CD14-positive monocyte (primary cell): ENCODE measurements around the gene IWS1. TPM values are rescaled to one million over a fixed set of nuclear protein-coding genes. Genes with fewer than 3 reads are reported as not detected.

Experiments
- DNase-seq, 3 donors: peaks; one replicate each; pipeline ENCODE4 v3.0.0-alpha.2; 2011 to 2022
- H2AFZ ChIP-seq: 2 replicates; pipeline ENCODE4 v1.6.0; 2012; ENCODE audit warnings: mild to moderate bottlenecking, low read depth, low read length, inconsistent platforms; ENCODE audit not compliant: insufficient read depth, poor library complexity, severe bottlenecking
- H3K27ac ChIP-seq, 2 donors: 1 replicate in 1 of 2; 2 replicates in 1 of 2; pipeline ENCODE4 v1.5.1; 2012 to 2013; ENCODE audit warnings: low read length in 2 of 2, control low read depth in 1 of 2, inconsistent platforms in 1 of 2, low read depth in 1 of 2, mild to moderate bottlenecking in 1 of 2
- H3K27me3 ChIP-seq, 2 donors: one replicate each; pipeline versions ENCODE4 v1.6.0 to v1.6.1; 2011 to 2013; ENCODE audit warnings: low read length in 2 of 2; ENCODE audit not compliant: control insufficient read depth in 2 of 2, insufficient read depth in 2 of 2
- H3K36me3 ChIP-seq, 2 donors: replicated peaks in 1 of 2; 1 replicate in 1 of 2; 2 replicates in 1 of 2; pipeline versions ENCODE4 v1.5.1 to v1.6.1; 2012 to 2013; ENCODE audit warnings: low read length in 2 of 2, control low read depth in 1 of 2, inconsistent platforms in 1 of 2, mild to moderate bottlenecking in 1 of 2; ENCODE audit not compliant: insufficient read depth in 2 of 2, control insufficient read depth in 1 of 2
- H3K4me1 ChIP-seq, 2 donors: 1 replicate in 1 of 2; 2 replicates in 1 of 2; pipeline versions ENCODE4 v1.5.1 to v1.6.1; 2012 to 2013; ENCODE audit warnings: low read length in 2 of 2, control low read depth in 1 of 2, inconsistent platforms in 1 of 2, mild to moderate bottlenecking in 1 of 2, moderate library complexity in 1 of 2; ENCODE audit not compliant: insufficient read depth in 2 of 2, control insufficient read depth in 1 of 2
- H3K4me2 ChIP-seq: replicated peaks from 2 replicates; pipeline ENCODE3; 2012; ENCODE audit warnings: low read length, moderate library complexity, mild to moderate bottlenecking; ENCODE audit not compliant: poor library complexity, severe bottlenecking; ENCODE audit errors: extremely low read depth
- H3K4me3 ChIP-seq, 3 experiments: fragments of 200-600 bp in 1 of 3; sonication (generic) in 1 of 3; replicated peaks in 1 of 3; 1 replicate in 2 of 3; 2 replicates in 1 of 3; pipeline ENCODE4 v1.5.1; 2011 to 2013; ENCODE audit warnings: low read length in 3 of 3, mild to moderate bottlenecking in 3 of 3, control low read depth in 2 of 3, low read depth in 2 of 3, inconsistent platforms in 1 of 3, moderate library complexity in 1 of 3
- H3K79me2 ChIP-seq: 2 replicates; pipeline ENCODE4 v1.6.0; 2012; ENCODE audit warnings: mild to moderate bottlenecking, control low read depth, inconsistent platforms, low read length, moderate library complexity; ENCODE audit not compliant: insufficient read depth
- H3K9ac ChIP-seq: 2 replicates; pipeline ENCODE4 v1.6.0; 2017; ENCODE audit warnings: low read length, mild to moderate bottlenecking; ENCODE audit not compliant: insufficient read depth, poor library complexity, severe bottlenecking
- H3K9me3 ChIP-seq, 2 donors: replicated peaks in 1 of 2; 1 replicate in 1 of 2; 2 replicates in 1 of 2; pipeline versions ENCODE4 v1.5.1 to v1.6.1; 2012 to 2013; ENCODE audit warnings: low read length in 2 of 2, control low read depth in 1 of 2; ENCODE audit not compliant: control insufficient read depth in 1 of 2, insufficient read depth in 1 of 2
- H4K20me1 ChIP-seq: 2 replicates; pipeline ENCODE4 v1.6.0; 2012; ENCODE audit warnings: mild to moderate bottlenecking, low read length, control low read depth, moderate library complexity; ENCODE audit not compliant: insufficient read depth
- H3K27ac Mint-ChIP-seq, 7 donors: one replicate each; pipeline ENCODE4 v1.8.0; 2020; ENCODE audit warnings: mild to moderate bottlenecking in 7 of 7, mixed read lengths in 7 of 7, moderate library complexity in 6 of 7, inconsistent platforms in 2 of 7
- H3K27me3 Mint-ChIP-seq, 3 donors: one replicate each; pipeline ENCODE4 v1.8.0; 2021 to 2022; ENCODE audit warnings: low read depth in 3 of 3, mild to moderate bottlenecking in 3 of 3, mixed read lengths in 3 of 3, moderate library complexity in 3 of 3, inconsistent platforms in 1 of 3
- H3K36me3 Mint-ChIP-seq, 2 donors: one replicate each; pipeline ENCODE4 v1.8.0; 2020; ENCODE audit warnings: mixed read lengths in 2 of 2, inconsistent platforms in 1 of 2, mild to moderate bottlenecking in 1 of 2
- H3K4me1 Mint-ChIP-seq: one replicate; pipeline ENCODE4 v1.8.0; 2020; ENCODE audit warnings: mild to moderate bottlenecking, mixed read lengths
- H3K4me3 Mint-ChIP-seq, 2 donors: one replicate each; pipeline ENCODE4 v1.8.0; 2020; ENCODE audit warnings: mild to moderate bottlenecking in 2 of 2, mixed read lengths in 2 of 2, moderate library complexity in 1 of 2
- H3K9me3 Mint-ChIP-seq, 7 donors: one replicate each; pipeline ENCODE4 v1.8.0; 2020 to 2022; ENCODE audit warnings: mixed read lengths in 7 of 7, mild to moderate bottlenecking in 6 of 7, moderate library complexity in 6 of 7, inconsistent platforms in 2 of 7
- WGBS: methylation state at CpG from one replicate; pipeline ENCODE4 v1.1.5; 2013; ENCODE audit warnings: missing lambda C conversion rate; ENCODE audit not compliant: insufficient coverage; 5-methylcytosine and 5-hydroxymethylcytosine counted together
- intact Hi-C, 2 donors: fragments of 100-400 bp; cut with micrococcal nuclease; formaldehyde crosslinking; loops; one replicate each; pipeline versions ENCODE4 v1.15.0 to v1.15.1; 2023
- polyA plus RNA-seq, 3 donors: library from polyadenylated mRNA; depleted of rRNA in 1 of 3; unstranded in 2 of 3; stranded (reverse) in 1 of 3; fragments of 300-500 nt in 2 of 3; fragments of >200 nt in 1 of 3; fragmentation: Illumina TruSeq in 2 of 3; gene quantifications; 1 replicate in 2 of 3; 2 replicates in 1 of 3; pipeline ENCODE4 v1.2.3, GENCODE V29; 2012 to 2021
- TF ChIP-seq, protein P1 (sequence below): fragments of 200-600 bp; IDR thresholded peaks from one replicate; pipeline ENCODE4 v1.8.0; 2022; ENCODE audit warnings: antibody characterized with exemption, mild to moderate bottlenecking

Gene IWS1
- polyA plus RNA-seq, 3 donors, result 7.9 to 21.3 (median 15.6) TPM

DNA sequence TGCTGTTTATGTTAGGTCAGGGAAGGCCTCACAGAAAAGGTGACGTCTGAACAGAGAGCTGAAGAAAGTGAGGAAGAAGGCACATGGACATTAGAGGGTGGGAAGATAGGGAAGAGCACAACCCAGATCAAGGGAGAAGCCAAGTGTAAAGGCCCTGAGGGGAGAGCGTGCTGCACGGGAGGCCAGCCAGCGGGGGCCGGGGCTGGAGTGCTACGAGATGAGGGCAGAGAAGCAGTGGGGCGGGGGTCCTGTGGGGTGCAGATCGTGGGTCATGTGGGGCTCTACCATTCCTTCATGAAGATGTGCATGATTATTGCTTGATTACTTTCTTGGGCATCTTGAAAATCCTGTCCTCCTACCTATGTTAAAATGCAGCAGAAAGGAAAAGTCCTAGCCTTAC is 57.2 kb downstream of the IWS1 start:
- TF ChIP-seq, protein P1, sequence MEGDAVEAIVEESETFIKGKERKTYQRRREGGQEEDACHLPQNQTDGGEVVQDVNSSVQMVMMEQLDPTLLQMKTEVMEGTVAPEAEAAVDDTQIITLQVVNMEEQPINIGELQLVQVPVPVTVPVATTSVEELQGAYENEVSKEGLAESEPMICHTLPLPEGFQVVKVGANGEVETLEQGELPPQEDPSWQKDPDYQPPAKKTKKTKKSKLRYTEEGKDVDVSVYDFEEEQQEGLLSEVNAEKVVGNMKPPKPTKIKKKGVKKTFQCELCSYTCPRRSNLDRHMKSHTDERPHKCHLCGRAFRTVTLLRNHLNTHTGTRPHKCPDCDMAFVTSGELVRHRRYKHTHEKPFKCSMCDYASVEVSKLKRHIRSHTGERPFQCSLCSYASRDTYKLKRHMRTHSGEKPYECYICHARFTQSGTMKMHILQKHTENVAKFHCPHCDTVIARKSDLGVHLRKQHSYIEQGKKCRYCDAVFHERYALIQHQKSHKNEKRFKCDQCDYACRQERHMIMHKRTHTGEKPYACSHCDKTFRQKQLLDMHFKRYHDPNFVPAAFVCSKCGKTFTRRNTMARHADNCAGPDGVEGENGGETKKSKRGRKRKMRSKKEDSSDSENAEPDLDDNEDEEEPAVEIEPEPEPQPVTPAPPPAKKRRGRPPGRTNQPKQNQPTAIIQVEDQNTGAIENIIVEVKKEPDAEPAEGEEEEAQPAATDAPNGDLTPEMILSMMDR, result no peak
- DNase-seq, result no peak
- H3K4me1 ChIP-seq, result no peaks in the 10 kb centered on the region
- no peaks in the 10 kb centered on the region for H3K9me3 Mint-ChIP-seq
- H3K36me3 ChIP-seq, result peaks cover 3 to 27% of the 10 kb centered on the region in 2 donors
- peaks cover 30 to 31% of the 10 kb centered on the region in 2 donors for H3K36me3 Mint-ChIP-seq
- 91% methylated on average over 1 of the region's 8 CpGs for WGBS
- no peak overlapping the region for H3K27ac ChIP-seq
- H2AFZ ChIP-seq, result no peak overlapping the region
- H3K4me1 Mint-ChIP-seq, result no peaks in the 10 kb centered on the region
- no peak overlapping the region for H3K4me3 ChIP-seq
- no peak overlapping the region for H3K4me2 ChIP-seq
- H3K4me3 Mint-ChIP-seq, result no peak overlapping the region
- intact Hi-C loops, result no loop called here
- peaks cover 0 to 3% (median 0%) of the 10 kb centered on the region in 3 donors for H3K27me3 Mint-ChIP-seq
- H4K20me1 ChIP-seq, result no peaks in the 10 kb centered on the region
- H3K27me3 ChIP-seq, result no peaks in the 10 kb centered on the region
- no peaks in the 10 kb centered on the region for H3K79me2 ChIP-seq
- no peak overlapping the region for H3K9ac ChIP-seq
- H3K9me3 ChIP-seq, result no peaks in the 10 kb centered on the region
- H3K27ac Mint-ChIP-seq, result peak overlapping the region in 1 of 7 donors; percentile 66

DNA sequence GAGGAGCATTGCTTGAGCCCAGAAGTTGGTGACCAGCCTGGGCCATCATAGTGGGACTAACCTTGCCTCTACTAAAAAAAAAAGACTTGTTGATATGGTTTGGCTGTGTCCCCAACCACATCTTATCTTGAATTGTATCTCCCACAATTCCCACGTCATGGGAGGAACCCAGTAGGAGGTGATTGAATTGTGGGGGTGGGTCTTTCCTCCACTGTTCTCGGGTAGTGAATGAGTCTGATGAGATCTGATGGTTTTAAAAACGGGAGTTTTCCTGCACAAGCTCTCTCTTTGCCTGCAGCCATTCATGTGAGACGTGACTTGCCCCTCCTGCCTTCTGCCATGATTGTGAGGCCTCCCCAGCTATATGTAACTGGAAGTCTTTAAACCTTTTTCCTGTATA is 61.0 kb downstream of the IWS1 start:
- intact Hi-C loops, result no loop called here
- no peak for DNase-seq
- Histone ChIP-seq H3K9ac (no peak overlapping the region), H3K9me3 (no peaks in the 10 kb centered on the region), H3K4me3 (no peak overlapping the region), H3K4me2 (no peak overlapping the region), H2AFZ (no peak overlapping the region), H3K4me1 (no peaks in the 10 kb centered on the region), H3K36me3 (peaks cover 3 to 27% of the 10 kb centered on the region in 2 donors), H3K27me3 (no peaks in the 10 kb centered on the region), H3K27ac (no peak overlapping the region), H3K79me2 (no peaks in the 10 kb centered on the region), H4K20me1 (no peaks in the 10 kb centered on the region)
- 80% methylated on average over 1 of the region's 4 CpGs for WGBS
- Mint-ChIP-seq H3K36me3 (peaks cover 31 to 38% of the 10 kb centered on the region in 2 donors), H3K27ac (peak overlapping the region in 2 of 7 donors; percentile 9 to 37), H3K4me1 (no peaks in the 10 kb centered on the region), H3K4me3 (no peak overlapping the region), H3K9me3 (no peaks in the 10 kb centered on the region), H3K27me3 (peaks cover 0 to 3% (median 0%) of the 10 kb centered on the region in 3 donors)
- TF ChIP-seq, protein P1, result no peak
